Dedifferentiated amniotic fluid mesenchymal stem cell (primary cell): ENCODE measurements around the gene PSMG4.

ENCODE experiments used
- DNase-seq: peaks from one replicate; pipeline ENCODE4 v3.0.0-alpha.2; 2016; ENCODE audit errors: extremely low spot score

The PSMG4 gene

DNA sequence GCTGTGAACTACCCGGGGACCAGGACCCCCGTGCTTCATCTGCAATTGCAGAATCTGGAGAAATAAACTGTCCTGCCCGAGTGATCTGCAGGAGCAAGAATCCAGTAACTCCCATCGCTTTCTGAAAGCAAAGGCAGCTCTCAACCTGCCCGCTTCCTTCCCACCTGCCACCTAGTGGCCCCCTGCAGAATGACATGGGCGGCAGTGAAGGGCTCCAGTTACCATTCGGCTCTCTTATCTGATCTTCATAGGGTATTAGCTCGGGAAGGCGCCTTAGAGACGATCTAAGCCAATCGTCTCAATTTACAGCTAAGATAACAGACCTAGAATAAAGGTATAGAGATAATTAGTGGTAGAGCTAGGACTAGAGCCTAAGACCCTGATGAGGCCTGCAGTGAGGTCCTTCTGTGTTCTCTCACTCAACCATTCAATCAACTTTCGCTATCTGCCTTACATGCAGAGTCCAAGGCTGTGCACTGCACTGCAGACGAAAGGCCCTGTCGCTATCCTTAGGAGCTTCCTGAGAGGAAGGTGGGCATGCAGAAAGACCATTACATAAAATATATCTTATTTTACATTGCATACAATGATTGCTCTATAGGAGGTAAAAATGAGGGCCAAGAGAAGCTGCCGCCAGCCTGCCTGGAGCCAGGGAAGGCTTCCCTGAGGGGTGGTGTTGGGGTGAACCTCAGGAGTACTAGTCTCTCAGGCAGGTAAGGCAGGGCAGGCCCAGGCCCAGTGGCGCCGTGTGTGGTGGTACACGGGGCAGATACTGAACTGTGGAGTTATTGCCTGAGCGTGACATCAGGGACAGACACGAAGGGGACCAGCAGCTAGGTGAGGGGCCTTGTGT lies 7.1 kb upstream of the PSMG4 start:
- peak; percentile 83 for DNase-seq

DNA sequence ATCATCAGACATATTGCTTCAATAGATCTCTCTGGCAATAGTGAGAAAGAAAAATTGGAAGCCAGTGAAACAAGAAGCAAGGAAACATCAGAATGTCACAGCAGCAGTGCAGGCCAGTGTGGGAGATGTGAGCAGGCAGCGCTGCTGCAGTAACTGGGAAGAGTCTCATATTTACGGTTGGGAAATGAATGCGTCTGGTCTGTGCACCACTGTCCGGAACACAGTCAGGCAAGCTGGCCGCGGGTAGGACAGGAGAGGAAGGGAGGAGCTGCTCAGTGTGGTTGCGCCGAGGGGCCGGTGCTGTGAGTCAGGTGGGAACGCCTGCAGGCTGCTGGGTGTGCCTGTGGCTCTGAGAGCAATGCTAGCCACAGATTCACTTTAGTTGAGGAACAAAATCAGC lies 6.4 kb upstream of the PSMG4 start:
- DNase-seq: no peak

DNA sequence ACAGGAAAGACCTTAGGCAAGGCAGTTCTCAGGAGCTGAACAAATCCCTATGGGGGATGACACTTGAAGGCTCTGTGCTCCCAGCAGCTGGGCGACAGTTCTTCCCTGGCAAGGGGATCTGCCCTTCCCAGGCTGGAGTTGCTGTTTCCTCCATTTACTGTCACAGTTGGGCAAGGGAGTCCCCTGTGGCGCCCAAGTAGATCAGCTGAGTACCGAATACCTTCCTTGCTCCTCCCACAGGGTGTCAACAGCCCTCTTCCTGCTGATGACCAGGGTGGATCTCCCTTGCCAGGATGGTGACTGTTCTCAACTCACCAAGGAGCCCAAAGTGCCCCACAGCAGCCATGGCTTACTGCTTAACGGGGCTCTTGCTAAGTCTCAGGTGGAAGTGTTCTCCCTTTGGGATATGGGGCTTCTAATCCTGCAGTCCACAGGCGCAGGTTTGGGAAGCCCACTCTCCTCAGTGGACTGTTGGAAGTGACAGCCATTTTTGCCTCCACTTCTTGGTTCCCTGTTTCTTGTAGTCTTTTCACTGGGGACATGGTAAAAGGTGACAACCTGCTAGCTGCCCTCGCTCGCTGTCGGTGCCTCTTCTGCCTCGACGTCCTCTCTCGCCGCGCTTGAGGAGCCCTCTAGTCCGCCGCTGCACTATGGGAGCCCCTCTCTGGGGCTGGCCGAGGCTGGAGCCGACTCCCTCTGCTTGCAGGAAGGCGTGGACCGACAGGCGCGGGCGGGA lies 5.7 kb upstream of the PSMG4 start:
- DNase-seq: no peak

DNA sequence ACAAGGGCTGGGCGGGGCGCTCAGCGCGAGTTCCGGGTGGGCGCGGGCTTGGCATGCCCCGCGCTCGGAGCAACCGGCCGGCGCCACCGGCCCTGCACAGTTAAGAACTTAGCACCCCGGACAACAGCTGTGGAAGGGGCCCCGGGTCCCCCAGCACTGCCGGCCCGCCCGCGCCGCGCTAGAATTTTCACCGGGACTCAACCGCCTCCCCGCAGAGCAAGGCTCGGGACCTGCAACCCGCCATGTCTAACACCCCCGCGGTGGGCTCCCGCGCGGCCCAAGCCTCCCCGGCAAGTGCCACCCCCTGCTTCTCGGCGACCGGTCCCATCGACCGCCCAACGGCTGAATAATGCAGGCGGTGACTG lies 5.2 kb upstream of the PSMG4 start:
- DNase-seq: no peak

DNA sequence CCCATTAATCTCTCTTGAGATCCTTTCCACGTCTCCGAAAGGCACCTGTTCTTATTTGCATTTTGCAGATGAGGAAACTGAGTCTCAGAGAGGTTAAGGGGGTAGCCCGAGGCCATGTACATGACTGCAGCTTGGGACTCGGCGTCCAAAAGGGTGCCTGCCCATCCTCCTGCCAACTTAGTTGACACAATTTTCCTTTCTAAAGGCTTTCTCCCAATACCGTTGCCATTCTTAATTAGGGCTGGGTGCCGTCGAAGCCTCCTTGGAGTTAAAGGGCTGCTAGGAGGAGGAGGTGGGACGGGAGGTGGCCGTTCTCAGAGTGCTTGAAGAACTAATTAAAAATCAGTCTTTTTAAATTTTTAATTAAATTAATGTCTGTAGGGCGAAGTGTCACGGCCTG lies 546 bp upstream of the PSMG4 start:
- DNase-seq: no peak

DNA sequence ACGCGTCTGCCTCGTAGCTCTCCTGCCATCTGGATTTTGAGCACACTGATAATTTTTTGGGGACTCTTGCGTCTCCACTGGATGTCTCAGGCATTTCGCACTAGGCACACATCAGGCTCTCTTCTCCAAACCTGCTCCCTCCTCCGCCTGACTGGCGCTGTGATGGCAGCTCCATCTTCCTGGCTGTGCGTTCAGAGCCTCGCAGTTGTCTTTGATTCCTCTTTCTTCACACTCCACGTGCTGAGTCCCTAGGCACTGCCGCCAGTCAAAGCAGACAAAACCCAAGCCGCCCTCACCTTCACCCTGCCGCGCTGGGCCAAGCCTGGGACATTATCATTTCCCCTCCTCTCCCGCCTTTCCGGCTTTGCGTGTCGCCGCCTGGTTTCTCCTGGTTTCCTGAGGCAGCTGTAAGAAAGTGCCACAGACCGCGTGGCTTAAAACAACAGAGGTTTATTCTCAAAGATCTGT lies 778 bp downstream of the PSMG4 start:
- peak; percentile 22 for DNase-seq

DNA sequence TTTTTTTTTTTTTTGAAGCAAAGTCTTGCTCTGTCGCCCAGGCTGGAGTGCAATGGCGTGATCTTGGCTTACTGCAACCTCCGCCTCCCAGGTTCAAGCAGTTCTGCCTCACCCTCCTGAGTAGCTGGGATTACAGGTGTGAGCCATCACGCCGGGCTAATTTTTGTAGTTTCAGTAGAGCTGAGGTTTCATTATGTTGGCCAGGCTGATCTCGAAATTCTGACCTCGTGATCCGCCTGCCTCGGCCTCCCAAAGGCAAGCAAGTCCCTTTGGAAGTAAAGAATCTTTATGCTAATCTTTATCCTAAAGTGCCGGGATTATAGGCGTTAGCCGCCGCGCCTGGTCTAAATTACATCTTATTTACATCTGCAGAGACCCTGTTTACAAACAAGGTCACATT lies 1.5 kb downstream of the PSMG4 start:
- DNase-seq: no peak

DNA sequence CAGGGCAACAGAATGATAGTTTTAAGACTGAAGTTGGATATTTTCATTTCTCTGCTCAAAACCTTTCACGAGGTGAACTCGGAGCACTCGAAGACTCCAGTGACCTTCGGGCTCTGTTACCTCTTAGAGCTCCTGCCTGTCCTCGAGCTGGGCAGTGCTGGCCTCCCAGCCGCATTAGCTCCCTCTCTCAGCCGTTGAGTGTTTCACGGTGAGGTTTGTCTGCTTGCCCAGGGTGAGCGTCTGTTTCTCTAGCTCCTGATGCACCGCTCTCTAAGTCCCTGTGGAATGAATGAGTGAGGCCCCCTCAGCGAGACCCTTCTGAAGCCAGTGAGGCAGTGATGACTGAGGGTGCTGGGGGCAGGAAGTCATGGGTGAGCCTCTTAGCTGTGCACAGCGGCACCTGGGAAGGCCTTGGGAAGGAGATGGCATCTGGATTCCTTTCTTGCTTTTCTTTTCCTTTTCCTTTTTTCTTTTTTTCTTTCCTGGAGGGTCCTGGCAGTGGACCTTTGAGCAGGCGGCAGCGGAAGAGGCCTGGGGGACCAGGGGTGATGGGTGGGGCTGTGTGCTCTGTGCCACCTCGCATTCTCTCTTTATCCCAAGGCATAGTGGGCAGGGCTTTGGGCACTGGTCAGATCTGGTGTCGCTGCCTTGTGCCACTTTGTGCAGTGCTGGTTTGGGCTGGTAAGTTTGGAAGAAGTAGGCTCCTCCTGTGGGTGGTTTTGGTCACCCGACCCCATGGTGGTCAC lies 2.2 kb downstream of the PSMG4 start:
- no peak for DNase-seq

DNA sequence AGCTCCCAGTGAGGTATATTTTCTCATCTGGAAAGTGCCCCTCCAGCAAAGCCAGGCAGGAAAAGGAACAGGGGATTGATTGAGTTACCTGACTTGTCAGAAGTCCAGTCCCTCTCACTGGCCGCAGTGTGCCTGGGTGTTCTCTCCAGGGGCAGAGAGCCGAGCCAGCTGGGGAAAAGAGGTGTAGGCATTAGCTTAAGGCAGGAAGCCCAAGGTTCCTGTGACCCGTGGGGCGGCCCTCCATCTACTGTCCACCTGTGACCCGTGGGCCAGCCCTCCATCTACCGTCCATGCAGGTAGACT lies 2.7 kb downstream of the PSMG4 start:
- no peak for DNase-seq

DNA sequence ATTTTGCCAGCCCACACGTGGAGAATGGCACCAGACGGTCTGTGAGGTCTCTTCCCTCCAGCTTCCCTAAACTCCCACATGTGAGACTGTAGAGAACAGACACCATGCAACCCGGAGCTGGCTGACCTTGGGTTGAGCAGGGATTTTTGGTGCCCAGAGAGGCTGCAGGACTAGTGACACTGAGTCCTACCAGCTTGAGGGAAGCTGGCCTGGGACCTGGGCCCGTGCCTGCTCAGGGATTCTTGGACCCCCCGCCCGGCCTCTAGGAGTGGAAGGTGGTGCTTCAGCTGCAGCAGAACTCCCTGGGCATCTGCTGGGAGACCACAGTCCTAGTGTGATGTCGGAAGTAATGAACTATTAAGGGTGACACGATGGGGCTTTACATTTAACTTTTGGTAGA lies 3.2 kb downstream of the PSMG4 start:
- no peak for DNase-seq

DNA sequence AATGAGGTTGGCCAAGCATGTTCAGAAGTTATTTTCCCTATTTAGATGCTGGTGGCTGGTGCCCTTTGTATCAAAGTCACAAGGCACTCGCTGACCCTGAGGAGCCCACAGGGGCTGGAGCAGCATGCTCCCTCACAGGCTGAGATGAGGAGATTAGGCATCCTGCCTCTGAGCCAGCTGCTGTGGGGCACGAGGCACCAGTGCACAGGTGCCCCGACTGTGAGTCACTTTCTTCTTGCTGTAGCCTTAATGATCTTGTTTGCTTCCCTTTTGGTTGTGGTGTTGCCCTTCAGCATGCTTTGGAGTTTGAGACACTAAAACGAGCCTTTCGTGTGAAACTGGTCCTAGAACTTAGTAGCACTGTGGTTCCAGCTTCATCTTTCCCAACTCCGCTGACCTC lies 4.3 kb downstream of the PSMG4 start:
- no peak for DNase-seq

DNA sequence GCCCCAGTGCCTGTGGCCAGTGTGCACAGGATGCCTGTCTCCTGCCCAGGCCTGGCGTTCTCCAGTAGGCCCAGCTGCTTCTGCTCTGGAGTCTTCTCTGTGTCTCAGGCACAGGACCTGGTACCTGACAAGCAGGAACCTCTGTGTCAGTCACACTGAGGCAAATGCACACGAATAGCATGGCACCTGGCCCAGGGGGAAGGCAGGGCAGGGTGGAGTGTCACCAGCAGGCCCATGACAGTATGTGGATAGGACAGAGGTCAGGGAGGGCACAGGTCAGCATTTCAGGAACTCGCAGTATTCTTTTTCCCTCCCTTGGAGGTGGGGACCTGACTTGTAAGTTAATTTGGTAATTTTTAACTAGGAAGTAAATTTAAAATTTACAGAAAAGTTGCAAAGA lies 5.6 kb downstream of the PSMG4 start:
- no peak for DNase-seq

DNA sequence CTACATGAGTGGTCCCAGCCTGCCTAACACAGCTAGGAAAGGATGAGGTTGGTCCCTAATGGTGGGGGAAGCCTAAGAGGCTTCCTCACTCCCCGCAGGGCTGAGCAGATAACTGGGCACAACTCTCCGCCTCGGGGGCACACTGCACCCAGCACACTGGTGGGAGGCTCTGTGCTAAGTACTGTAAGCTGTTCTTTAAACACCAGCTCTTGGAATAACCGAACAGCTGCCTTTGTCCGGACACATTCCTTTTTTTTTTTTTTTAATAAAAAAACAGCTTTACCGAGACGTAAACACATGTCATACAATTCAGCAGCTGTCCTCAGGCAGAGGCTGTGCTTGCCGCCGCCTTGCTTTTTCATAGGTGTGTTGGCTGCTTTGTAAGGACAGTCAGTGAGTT lies 6.9 kb downstream of the PSMG4 start:
- no peak for DNase-seq

DNA sequence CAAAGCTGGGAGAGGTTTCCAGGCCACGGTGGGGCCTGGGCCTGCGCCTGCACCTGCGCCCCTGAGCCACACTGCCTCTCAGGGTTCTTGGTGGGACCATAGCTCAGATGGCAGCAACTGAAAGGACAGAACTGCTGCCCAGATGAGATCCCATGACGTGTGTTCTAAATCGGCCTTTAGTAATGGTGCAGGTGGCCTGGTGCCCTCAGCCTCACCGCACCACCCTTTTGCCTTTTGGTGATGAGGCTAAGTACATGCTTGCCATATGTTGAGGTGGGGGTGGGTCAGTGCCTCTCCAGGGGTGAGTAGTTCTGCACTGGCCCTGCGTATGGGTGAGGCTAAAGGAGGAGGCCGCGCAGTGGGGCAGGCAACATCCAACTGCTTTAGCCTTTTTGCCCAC lies 7.4 kb downstream of the PSMG4 start:
- no peak for DNase-seq

DNA sequence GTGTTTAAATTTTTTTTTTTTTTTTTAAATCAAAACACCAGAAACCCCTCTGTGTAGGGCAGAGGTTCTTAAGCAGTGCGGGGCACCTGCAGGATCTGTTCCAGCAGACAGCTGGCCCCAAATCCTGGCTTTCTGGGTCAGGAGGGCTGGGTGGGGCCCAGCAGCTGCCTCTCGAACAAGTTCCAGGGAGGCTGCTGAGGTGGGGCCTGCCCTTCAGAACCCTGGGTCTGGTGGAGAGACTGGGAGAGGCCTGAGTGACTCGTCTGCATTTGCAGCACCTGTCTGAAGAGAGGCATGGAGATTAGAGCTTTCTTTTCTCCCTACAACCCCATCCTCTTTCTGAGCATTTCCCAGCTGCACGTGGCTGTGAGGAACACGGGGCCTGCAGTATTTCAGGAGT lies 8.4 kb downstream of the PSMG4 start:
- DNase-seq: no peak

DNA sequence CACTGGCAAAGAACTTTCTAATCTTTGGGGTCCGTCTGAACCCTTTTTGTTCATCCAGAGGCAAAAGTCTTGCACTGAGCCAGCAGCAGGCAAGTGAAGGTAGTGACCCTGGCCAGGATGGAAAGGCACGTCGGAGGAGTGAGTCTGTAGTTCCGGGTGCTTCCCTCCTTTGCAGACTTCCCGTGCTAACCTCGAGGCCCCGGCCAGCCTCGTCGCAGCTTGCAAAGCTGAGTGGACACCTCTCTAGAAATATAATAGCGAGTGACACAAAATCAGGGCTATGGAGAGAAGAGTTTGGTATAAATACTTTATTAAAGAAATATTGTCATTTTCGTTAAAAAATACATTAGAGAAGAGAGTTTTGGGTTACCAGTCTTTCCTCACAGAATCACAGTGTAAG lies 9.9 kb downstream of the PSMG4 start:
- DNase-seq: no peak

DNA sequence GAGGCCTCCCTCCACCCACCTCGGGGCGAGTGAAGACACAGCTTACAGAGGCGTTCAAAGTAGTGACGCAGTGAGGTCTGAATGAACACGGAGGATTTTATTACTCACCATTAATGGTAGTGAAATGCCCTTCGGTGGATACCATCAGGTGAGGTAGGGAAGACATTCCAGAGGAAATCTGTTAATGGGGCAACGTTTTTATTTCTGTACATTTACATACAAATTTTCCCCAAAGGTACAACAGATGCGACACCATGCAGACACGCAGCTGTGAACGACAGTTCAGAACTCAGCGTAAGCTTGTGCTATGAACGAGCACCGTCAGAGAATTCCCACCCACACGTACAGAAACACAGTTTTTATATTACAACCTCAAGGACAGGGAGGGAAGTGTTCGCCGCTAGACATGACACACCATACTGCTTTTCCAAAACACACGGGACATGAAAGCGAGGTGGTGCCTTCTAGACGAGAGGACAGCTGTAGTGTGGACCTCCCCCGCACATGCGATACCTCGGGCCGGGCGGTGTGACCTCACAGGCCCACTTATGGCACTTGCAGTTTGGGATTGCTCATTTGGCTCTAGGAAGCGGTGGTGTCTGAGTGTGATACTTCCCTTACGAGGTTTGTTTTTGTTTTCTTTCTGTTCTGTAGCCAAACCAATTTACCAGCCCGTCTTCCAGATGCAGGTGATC lies 10.7 kb downstream of the PSMG4 start:
- DNase-seq: no peak

DNA sequence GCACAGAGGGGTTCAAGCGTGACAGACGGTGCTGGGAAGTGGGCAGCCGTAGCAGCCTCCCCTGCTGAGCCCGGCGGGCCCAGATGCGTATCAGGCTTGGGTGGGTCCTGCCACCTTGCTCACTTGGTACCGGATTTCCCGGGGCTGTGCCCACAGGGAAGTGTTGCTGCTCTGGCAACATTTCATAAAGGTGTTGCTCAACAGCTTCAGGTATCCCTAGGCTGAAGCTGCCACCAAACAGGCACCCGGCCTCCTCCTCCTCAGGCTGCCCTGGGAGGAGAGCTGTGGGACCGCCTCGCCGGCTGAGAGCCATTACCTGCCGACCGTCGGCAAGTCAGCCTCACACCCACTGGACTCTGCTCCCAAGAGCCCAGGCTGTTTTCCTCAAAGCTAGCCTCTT lies 11.5 kb downstream of the PSMG4 start:
- no peak for DNase-seq

DNA sequence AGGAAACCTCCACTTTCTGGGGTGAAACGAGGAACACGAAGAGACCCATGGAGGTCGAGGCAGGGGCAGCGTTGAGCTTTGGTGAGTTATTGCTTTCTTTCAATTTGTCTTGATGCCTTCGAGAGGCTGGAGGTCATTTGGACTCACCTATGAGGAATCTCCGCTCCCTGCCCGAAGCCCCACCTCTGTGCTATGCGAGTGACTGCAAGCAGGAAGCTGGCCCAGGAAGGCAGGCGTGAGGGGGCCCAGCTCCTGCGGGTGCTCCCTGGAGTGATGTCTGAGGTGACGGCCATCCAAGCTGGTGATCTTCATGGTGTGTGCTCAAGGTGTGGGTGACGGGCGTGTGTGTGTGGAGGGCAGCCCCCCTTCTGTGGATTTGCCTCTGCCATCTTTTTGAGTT lies 13.0 kb downstream of the PSMG4 start:
- no peak for DNase-seq

DNA sequence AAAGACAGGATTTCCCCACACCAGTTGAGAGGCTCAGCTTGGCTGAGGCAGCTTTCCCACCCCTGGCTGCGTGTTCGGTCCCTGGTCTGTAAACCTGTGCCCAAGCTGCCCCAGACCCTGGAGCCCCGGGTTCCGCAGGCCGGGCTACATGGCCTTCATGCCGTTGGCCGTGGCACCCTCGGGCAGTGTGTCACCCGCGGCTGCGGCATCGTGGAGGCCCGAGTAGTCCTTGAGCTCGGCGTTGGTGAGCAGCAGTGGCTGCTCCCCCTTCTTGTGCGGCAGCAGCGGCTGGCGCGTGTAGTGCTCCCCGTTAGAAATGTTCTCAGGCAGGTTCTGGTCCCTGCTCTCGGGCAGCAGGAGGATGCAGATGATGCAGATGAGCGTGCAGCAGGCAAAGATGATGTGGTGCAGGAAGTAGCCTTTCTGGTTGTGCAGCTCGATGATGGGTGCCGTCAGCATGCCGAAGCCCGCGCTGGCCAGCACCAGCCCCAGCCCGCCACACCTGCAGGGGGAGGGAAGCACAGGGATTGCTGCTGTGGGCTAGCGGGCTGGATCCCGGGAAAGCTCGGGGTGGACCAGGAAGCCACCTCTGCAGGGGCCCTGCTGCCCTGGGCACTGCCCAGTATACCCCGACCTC lies 14.3 kb downstream of the PSMG4 start:
- no peak for DNase-seq

DNA sequence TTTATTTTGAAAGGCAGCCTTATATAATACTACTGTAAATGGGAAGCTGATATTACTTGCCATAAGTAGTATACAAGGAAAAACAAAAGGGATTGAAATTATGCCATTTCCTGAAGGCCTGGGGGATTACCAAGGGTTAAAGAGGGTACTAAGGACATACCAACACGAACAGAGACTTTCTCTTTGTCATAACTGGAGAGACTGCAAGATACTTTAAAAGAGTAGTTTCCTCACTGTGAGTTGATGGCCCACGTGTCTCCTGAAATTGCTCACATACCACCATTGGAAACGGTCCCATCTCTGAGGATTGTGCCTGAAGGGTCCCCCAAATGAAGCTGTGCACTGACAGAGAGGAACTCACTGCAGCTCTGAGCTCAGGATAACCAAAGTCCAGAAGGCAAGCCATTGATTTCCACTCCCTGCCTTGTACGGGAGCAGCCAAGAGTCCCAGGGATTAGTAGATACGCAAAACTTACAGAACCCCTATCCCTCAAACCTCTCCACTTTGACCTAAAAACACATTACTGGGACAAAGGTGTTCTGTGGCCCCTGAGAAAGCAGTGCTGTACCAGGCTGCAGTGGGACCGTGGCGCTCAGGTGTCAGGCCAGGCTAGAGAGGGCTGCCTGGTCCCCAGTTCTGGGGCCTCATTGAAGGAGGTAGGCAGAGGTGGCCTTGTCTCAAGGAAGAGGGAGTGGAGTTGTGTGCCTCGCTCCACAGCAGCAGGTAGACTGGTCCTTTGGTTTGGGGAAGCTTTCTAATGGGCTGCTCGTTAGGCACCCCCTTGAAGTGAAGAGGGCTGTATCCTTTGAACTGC lies 15.2 kb downstream of the PSMG4 start:
- no peak for DNase-seq
